ACHN (cell line): ENCODE data around the gene CSTA.
"Not testable (repeated sequence)": the region's sequence is repeated elsewhere in the genome, so short reads cannot be mapped to it uniquely, and the experiment has no call there.

Experiments used
- DNase-seq: peaks from one replicate; pipeline ENCODE4 v3.0.0-alpha.2; 2015
- in situ Hi-C: cut with HindIII; loops from 2 replicates; pipeline ENCODE4 v1.10.0; 2017; ENCODE audit warnings: low sequenced_read_pairs, low pct_ligation_motif_present, low pct_unique_long_range_greater_than_20kb

CSTA gene

DNA sequence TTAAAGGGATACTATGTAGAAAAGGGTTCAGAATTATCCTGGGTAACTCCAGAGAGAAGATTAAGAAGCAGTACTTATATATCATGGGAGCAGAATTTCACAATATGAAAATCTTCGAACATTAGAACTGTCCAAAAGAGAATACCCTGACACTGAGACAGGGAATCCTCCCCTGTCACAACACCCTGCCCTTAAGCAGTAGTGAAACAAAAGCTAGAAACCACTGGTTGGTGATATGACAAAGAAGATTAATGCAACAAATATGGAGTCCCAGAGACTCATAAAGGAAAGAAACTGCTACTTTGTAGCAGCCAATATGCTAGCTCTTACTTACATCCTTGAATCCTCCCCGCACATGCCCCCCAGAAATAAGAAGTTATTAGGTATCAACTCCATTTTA lies 39.4 kb downstream of the CSTA start:
- in situ Hi-C loops = no loop called here
- no peak for DNase-seq

DNA sequence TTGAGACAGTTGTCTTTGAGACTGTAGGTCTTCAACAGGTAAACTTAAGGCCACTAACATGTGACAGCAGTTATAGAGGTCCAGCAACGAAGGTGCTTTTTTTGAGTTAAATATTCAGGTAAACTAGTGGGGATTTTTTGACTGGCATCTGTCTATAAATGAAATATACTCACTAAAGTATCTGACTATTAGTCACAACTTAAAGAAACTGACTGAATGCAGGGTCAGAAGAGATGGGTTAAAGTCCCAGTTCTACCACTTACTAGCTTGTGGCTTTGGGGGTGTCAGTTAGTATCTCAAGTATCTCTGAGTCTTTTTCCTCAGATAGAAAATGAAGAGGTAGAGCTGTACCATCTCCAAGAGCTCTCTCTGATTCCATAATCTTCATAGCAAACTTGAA lies 40.0 kb downstream of the CSTA start:
- in situ Hi-C loops = no loop called here

DNA sequence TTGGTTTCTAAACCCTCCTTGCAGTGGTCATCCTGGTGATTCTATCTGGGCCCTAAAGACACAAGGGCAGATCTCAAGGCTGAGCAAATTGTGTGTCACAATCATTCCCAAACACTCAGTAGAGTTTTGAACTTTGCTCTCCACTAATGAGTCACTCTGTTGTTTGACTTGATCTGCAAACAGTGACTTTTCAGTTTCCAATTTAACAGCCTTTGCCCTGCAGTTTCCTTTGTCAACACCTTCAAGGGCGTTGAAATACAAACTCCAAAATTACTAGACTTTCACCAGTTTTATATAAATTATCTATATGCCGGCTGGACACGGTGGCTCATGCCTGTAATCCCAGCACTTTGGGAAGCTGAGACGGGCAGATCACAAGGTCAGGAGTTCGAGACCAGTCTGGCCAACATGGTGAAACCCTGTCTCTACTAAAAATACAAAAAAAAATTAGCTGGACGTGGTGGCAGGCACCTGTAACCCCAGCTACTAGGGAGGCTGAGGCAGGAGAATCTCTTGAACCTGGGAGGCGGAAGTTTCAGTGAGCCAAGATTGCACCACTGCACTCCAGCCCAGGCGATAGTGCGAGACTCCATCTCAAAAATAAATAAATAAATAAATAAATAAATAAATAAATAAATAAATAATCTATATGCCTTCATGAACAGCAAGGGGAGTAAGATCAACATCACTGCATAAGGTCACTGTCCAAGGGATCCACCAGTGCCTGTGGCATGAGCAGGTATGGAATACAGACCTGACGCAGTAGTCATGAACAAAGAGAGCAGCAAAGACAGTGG lies 40.7 kb downstream of the CSTA start:
- in situ Hi-C loops = not testable (repeated sequence)
- DNase-seq = peak; percentile 53

More for the DNA sequence above, 40.0 kb downstream of the CSTA start:
- DNase-seq = no peak

DNA sequence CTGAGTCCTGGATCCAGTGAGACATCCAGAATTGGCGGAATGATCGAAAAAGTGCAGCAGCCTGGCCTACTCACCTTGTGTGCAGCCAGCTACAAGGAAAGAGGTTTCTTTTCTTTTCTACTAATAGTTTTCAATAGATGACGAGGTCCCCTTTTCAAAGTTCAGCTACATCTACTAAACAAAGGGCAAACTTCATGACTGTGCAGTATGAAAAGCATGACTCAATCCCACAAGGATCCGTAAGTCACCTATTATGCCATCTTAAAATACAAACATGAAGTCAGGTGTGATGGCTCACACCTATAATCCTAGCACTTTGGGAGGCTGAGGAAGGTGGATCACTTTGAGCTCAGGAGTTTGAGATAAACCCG lies 41.3 kb downstream of the CSTA start:
- in situ Hi-C loops = no loop called here
- no peak for DNase-seq

DNA sequence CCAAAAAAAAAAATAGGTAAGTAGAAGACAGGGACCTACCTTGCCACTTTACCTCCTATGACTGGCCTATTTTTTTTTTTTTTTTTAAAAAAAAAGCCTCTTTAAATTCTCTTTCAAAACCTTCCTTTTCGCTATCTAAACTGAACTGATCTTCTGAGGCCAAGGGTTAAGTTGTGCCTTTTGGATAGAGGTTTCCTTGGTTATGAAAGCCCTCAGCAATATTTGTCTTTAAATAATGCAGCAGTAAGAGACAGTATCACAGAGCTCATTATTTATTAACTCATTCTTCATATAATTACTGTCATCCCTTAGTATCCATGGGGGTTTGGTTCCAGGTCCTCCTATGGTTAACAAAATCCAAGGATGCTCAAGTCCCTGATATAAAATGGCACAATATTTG lies 49.0 kb downstream of the CSTA start:
- no peak for DNase-seq
- in situ Hi-C loops = no loop called here

DNA sequence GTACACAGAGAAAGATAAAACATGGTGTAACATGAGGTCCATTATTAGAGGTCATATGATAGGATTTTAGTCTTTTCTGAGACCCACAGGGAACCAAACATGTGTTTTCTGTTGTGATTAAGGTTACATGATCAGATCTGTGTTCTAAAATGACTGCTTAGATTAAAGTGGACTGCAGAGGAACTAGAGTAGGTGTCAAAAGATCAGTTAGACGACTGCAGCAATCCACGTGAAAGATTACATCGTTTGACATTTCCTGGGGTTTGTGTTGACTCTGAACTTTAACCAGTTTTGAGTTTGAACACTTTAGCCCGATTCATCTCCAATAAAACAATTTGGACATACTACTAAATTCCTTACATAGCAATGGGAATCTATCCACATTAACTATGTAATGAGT lies 52.9 kb downstream of the CSTA start:
- no peak for DNase-seq
- in situ Hi-C loops = no loop called here

DNA sequence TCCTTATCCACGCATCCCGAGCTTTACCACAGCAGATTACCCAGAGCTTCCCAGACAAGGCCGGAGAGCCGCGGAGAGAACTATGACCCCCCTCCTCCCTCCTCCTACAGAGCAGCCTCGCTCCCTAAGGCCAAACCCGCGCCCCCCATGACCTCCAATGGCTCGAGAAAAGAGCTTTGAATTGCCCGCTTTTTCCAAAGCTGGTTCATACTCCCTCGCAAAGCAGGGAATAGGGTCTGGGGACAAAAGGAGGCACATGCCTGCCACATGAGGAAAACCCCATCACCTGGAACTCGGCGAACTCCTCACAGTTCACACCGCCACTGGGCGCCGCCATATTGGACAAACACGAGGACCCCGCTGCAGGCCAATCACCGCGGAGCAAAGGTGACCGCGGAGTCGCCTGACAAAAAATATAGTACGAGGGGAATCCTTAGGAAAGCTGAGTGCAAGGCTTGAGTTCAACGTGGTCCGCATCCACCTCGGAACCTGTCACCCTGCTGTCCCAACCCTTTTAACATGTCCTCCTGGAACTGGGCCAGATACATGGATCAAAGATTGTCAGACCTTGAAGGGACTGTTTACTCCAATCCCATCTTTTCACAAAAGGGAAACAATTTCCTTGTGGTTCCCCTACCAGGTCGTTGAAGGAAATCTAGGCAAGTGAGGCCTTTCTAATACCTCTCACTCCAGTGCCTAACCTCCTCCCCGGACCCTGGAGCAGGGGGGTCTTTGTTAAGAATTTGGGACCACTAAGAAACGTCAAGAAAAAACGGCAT lies 58.0 kb downstream of the CSTA start, which contains the start of gene MIX23:
Gene MIX23, minus strand, starts transcription at position 344 of the 779 bp plus-strand sequence. Its CDS starts 7 bp downstream, at position 337.
- DNase-seq = peak; percentile 83
- in situ Hi-C loops = no loop called here

DNA sequence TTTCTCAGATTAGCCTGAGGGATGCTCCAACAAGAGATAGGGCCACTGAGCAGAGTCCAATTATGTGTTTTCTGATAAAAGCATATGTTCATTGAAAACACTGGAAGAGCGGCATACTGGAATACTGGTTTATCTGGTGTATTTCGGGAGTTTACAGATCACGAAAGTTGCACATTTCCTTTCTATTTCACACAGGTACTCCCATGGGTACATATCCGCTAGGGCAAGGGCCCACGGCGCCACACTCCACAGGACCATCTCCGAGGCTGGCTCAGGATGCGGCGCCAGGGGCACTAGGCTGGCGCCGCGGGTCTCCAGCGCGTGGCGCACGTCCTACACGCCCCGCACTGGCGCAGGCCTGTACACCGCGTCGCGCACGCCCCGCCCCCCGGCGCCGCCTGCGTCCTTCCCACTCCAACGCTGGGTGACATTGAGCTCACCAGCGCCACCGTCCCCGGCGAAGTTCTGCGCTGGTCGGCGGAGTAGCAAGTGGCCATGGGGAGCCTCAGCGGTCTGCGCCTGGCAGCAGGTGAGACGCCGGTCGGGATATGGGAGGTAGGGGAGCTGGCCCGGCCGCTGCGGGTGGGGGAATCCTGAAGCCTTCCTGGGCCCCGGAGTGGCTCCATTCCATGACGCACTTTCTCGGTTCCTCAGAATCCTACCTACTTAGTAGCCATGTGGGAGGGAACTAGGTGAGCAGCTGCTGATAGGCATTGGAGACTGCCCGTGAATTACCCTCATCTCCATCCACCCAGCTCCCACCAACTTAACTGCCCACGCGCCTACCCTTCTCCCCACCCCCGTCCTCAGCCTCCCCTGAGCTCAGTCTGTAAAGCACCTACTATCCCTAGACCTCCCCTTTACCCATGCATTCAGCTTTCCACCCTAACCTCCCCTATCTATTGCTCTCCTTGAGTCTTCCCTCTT lies 59.0 kb downstream of the CSTA start, which contains the start of gene FAM162A:
Gene FAM162A, plus strand, starts transcription at position 412 of the 927 bp plus-strand sequence. Its CDS starts 84 bp downstream, at position 496.
- in situ Hi-C loops = no loop called here

DNA sequence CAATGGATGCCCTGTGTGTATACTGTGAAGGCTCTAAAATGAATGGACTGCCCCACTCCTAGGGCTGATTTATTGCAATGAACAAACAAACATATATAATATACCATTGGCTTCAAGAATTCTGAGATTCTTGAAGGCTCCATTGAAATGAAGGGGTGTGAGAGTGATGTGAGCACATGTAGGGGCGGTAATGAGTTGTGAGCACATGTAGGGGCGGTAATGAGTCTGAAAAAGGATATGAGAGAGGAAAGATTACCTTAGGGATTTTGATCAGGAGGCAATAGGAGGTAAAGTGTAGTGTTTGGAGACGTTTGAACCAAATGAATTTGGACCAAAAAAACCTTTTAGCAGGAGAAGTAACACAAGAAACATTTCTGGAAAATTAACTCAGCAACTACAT lies 62.7 kb downstream of the CSTA start:
- in situ Hi-C loops = no loop called here
- DNase-seq = no peak

More for the DNA sequence above, 59.0 kb downstream of the CSTA start, which contains the start of gene FAM162A:
- DNase-seq = peak; percentile 89

DNA sequence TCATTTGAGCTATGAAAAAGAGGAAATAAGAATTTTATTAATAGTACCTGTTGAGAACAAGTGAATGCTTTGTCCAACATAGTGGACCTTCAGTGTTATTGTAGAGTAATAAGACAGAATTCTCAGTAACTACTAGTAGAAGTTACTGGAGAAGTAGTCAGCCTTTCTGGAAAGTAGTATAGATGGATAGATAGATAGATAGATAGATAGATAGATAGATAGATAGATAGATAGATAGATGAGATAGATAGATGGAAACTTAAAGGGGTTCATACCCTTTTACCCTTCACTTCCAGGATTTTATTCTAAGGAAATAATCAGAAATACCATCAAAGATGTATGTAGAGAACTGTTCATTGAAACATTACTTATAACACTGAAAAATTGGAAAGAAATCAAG lies 64.1 kb downstream of the CSTA start:
- in situ Hi-C loops = no loop called here
- DNase-seq = no peak

DNA sequence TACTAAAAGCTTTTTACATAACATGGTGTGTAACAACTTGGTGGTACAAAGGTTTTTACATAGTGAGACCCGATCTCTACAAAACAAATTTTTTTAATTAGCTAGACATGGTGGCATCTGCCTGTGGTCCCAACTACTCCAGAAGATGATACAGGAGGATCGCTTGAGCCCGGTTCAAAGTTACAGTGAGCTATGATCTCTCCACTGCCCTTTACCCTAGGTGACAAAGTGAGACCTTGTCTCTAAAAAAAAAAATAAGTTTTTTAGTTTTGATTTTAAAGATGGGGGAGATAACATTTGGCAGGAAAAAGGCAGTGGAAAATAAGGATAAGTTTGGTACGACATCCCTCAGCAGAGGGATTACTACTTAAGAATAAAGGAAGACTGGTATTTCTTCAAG lies 64.8 kb downstream of the CSTA start:
- DNase-seq = no peak
- in situ Hi-C loops = no loop called here

DNA sequence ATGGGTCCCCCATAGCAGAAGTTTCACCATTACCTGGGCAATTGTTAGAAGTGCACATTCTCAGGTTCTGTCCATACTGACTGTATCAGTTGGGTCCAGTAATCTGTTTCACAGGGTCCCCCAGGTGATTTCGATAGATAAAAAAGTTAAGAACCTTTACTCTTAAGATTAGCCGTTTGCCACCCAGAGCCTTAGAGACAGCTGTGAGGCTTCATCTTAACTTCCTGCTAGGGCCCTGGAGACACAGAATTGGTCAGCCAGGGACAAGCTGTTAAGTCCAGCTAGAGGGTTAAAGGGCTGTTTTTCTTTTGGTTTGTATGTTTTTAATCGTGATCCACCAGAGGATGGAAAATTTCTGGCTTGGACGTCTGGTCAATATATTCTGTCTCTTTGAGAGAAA lies 65.6 kb downstream of the CSTA start:
- DNase-seq = no peak
- in situ Hi-C loops = no loop called here
